ENCODE results near the gene LSM14A.

Gene LSM14A

DNA sequence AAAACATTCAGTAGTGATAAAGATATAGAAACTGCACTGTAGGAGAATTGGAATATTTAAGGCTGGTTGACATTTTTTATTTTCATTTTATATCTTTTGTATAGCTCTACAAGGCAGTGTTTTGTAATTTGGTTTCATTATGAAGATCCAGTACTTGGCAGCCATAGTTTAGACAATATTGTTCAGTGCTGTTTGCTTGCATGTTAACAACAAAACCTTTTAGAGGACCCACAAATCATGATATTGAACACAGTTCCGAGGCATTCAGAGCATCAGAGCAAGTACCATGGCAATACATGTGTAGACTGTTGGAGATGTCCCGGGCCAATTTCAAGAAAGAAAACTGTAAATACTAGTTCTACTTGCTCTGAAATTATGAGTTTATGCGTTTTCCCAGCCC, 56.5 kb downstream of the LSM14A start:
- Histone ChIP-seq H3K27me3 (ENCODE audit: insufficient read depth, low read depth) (no peaks in the 10 kb centered on the region), H3K4me2 (no peak overlapping the region), H3K27ac (no peak overlapping the region), H3K9ac (no peak overlapping the region), H3K4me3 (IDR thresholded peaks at IDR 0.05; ENCODE audit: insufficient read depth, low read depth, low read length) (no peak overlapping the region), H3K4me1 (ENCODE audit: low read depth, poor library complexity, severe bottlenecking) (peaks cover 29% of the 10 kb centered on the region), H3K79me2 (ENCODE audit: insufficient read depth, low read depth) (peaks cover 6% of the 10 kb centered on the region; the same call in 1 of the 2 replicates), H3K36me3 (ENCODE audit: insufficient read depth) (peaks cover 5% of the 10 kb centered on the region; the same call in 1 of the 2 replicates), H2AFZ (ENCODE audit: low read depth) (no peak overlapping the region), H4K20me1 (ENCODE audit: insufficient read depth) (no peaks in the 10 kb centered on the region)
- TF ChIP-seq, protein P1, sequence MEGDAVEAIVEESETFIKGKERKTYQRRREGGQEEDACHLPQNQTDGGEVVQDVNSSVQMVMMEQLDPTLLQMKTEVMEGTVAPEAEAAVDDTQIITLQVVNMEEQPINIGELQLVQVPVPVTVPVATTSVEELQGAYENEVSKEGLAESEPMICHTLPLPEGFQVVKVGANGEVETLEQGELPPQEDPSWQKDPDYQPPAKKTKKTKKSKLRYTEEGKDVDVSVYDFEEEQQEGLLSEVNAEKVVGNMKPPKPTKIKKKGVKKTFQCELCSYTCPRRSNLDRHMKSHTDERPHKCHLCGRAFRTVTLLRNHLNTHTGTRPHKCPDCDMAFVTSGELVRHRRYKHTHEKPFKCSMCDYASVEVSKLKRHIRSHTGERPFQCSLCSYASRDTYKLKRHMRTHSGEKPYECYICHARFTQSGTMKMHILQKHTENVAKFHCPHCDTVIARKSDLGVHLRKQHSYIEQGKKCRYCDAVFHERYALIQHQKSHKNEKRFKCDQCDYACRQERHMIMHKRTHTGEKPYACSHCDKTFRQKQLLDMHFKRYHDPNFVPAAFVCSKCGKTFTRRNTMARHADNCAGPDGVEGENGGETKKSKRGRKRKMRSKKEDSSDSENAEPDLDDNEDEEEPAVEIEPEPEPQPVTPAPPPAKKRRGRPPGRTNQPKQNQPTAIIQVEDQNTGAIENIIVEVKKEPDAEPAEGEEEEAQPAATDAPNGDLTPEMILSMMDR (conservative IDR thresholded peaks at IDR 0.05; ENCODE audit: low read depth, low read length) = no peak

DNA sequence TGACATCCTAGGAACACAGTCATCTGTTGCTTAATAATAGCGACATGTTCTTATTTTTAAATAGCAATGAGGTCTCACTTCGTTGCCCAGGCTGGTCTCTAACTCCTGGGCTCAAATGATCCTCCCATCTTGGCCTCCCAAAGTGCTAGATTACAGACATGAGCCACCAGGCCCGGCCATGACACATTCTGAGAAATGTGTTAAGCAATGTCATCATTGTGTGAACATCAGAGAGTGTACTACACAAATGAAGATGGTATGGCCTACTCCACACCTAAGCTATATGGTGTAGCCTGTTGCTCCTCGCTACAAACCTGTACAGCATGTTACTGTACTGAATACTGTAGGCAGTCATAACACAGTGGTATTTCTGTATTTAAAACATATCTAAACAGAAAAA, 57.4 kb downstream of the LSM14A start:
- Histone ChIP-seq H3K4me1 (ENCODE audit: low read depth, poor library complexity, severe bottlenecking) (peaks cover 21% of the 10 kb centered on the region), H4K20me1 (ENCODE audit: insufficient read depth) (no peaks in the 10 kb centered on the region), H3K27ac (no peak overlapping the region), H3K27me3 (ENCODE audit: insufficient read depth, low read depth) (no peaks in the 10 kb centered on the region), H3K9ac (no peak overlapping the region), H3K36me3 (ENCODE audit: insufficient read depth) (peaks cover 5% of the 10 kb centered on the region; the same call in 1 of the 2 replicates), H2AFZ (ENCODE audit: low read depth) (no peak overlapping the region), H3K4me2 (no peak overlapping the region), H3K4me3 (IDR thresholded peaks at IDR 0.05; ENCODE audit: insufficient read depth, low read depth, low read length) (no peak overlapping the region), H3K79me2 (ENCODE audit: insufficient read depth, low read depth) (peaks cover 6% of the 10 kb centered on the region; the same call in 1 of the 2 replicates)
- TF ChIP-seq, protein P1 (conservative IDR thresholded peaks at IDR 0.05; ENCODE audit: low read depth, low read length) = no peak

DNA sequence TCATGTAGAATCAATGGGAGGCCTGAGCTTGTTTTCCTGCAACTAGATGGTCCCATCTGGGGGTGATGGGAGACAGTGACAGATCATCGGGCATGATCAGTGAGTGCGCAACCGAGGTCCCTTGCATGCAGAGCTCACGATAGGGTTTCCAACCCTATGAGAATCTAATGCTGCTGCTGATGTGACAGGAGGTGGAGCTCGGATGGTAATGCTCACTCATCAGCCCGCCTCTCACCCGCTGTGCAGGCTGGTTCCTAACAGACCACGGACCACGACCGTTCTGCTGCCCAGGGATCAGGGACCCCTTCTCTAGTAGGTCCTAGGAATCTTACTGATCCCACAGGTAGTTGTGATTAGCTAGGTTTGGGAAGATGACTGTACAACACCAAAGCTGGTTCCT, 58.5 kb downstream of the LSM14A start:
- Histone ChIP-seq H3K79me2 (ENCODE audit: insufficient read depth, low read depth) (no peaks in the 10 kb centered on the region), H3K4me3 (IDR thresholded peaks at IDR 0.05; ENCODE audit: insufficient read depth, low read depth, low read length) (no peak overlapping the region), H3K36me3 (ENCODE audit: insufficient read depth) (peaks cover 5% of the 10 kb centered on the region; the same call in 1 of the 2 replicates)

DNA sequence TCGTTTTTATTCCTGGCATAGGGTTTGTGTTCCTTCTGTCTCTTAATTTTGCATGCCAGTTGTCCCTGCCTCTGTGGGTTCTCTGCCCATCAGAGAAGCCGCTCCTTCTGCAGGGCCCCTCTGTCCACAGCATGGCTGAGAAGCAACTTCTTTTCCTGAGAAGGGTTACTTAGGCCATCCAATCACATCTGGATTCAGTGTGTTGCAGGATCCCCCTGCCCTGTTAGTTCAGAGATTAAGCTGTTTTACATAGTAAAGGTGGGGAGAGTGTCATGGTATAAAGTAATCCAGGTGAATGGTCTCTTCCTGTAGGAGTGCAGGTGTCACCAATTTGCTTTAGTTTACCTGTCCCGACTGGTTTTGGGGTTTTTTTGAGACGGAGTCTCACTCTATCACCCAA, 59.1 kb downstream of the LSM14A start:
- no peak overlapping the region for H3K4me3 ChIP-seq (IDR thresholded peaks at IDR 0.05; ENCODE audit: insufficient read depth, low read depth, low read length)
- H3K4me2 ChIP-seq = no peak overlapping the region
- H3K79me2 ChIP-seq (ENCODE audit: insufficient read depth, low read depth) = no peaks in the 10 kb centered on the region
- no peak overlapping the region for H2AFZ ChIP-seq (ENCODE audit: low read depth)
- H3K4me1 ChIP-seq (ENCODE audit: low read depth, poor library complexity, severe bottlenecking) = peaks cover 4% of the 10 kb centered on the region
- TF ChIP-seq, protein P1 (conservative IDR thresholded peaks at IDR 0.05; ENCODE audit: low read depth, low read length) = no peak
- H3K27me3 ChIP-seq (ENCODE audit: insufficient read depth, low read depth) = no peaks in the 10 kb centered on the region
- no peaks in the 10 kb centered on the region for H4K20me1 ChIP-seq (ENCODE audit: insufficient read depth)
- H3K9ac ChIP-seq = no peak overlapping the region
- H3K36me3 ChIP-seq (ENCODE audit: insufficient read depth) = peaks cover 5% of the 10 kb centered on the region; the same call in 1 of the 2 replicates
- no peak overlapping the region for H3K27ac ChIP-seq

More for the DNA sequence above, 58.5 kb downstream of the LSM14A start:
- H3K4me2 ChIP-seq = no peak overlapping the region
- no peak overlapping the region for H3K9ac ChIP-seq
- no peaks in the 10 kb centered on the region for H4K20me1 ChIP-seq (ENCODE audit: insufficient read depth)
- peaks cover 10% of the 10 kb centered on the region for H3K4me1 ChIP-seq (ENCODE audit: low read depth, poor library complexity, severe bottlenecking)
- no peak overlapping the region for H3K27ac ChIP-seq
- no peak overlapping the region for H2AFZ ChIP-seq (ENCODE audit: low read depth)
- H3K27me3 ChIP-seq (ENCODE audit: insufficient read depth, low read depth) = no peaks in the 10 kb centered on the region
- TF ChIP-seq, protein P1 (conservative IDR thresholded peaks at IDR 0.05; ENCODE audit: low read depth, low read length) = no peak

Measured in KMS-11 (cell line).